OCI-LY3 (cell line): Measurements from ENCODE around the gene OR3A3.
"Not testable (repeated sequence)": the region's sequence is repeated elsewhere in the genome, so short reads cannot be mapped to it uniquely, and the experiment has no call there.

Experiments
- H2AFZ ChIP-seq: fragments of 200-600, 300-600 bp; shearing (Covaris generic); 2 replicates; pipeline ENCODE4 v1.6.0; 2014; ENCODE audit warnings: antibody characterized with exemption, low read depth, low read length
- H3K27ac ChIP-seq: fragments of 200-600, 300-600 bp; sonication (generic); 2 replicates; pipeline ENCODE4 v1.5.1; 2014; ENCODE audit warnings: mild to moderate bottlenecking, low read length, moderate library complexity, mixed read lengths
- H3K27me3 ChIP-seq: fragments of 200-600, 300-600 bp; sonication (generic); 2 replicates; pipeline ENCODE4 v1.6.1; 2014; ENCODE audit warnings: low read depth, low read length, mixed read lengths
- H3K36me3 ChIP-seq: fragments of 200-600, 300-600 bp; sonication (generic); replicated peaks from 2 replicates; pipeline ENCODE3; 2014; ENCODE audit warnings: low read depth, low read length, mixed read lengths
- H3K4me1 ChIP-seq: fragments of 300-600, 200-600 bp; sonication (generic); 2 replicates; pipeline ENCODE4 v1.6.1; 2014; ENCODE audit warnings: low read length, mixed read lengths
- H3K4me2 ChIP-seq: fragments of 200-600, 300-600 bp; sonication (generic); 2 replicates; pipeline ENCODE4 v1.6.1; 2014; ENCODE audit warnings: low read length, mixed read lengths
- H3K4me3 ChIP-seq: fragments of 300-600, 200-600 bp; sonication (generic); 2 replicates; pipeline ENCODE4 v1.5.1; 2014; ENCODE audit warnings: antibody characterized with exemption, mild to moderate bottlenecking, low read length, moderate library complexity
- H3K79me2 ChIP-seq: fragments of 300-600, 200-600 bp; shearing (Covaris generic); 2 replicates; pipeline ENCODE4 v1.6.1; 2014; ENCODE audit warnings: mild to moderate bottlenecking, low read length, mixed read lengths
- H3K9ac ChIP-seq: fragments of 300-600, 200-600 bp; shearing (Covaris generic); 2 replicates; pipeline ENCODE4 v1.6.0; 2014; ENCODE audit warnings: mild to moderate bottlenecking, low read length, moderate library complexity
- H3K9me3 ChIP-seq: fragments of 200-600, 300-600 bp; shearing (Covaris generic); 2 replicates; pipeline ENCODE4 v1.6.1; 2014; ENCODE audit warnings: low read length, mixed read lengths; ENCODE audit not compliant: insufficient read depth
- H4K20me1 ChIP-seq: fragments of 200-600, 300-600 bp; sonication (generic); 2 replicates; pipeline ENCODE4 v1.6.1; 2016; ENCODE audit warnings: low read length, mixed read lengths; ENCODE audit not compliant: insufficient read depth
- EZH2phosphoT487 ChIP-seq: fragments of 200-600 bp; shearing (Covaris generic); IDR thresholded peaks from 2 replicates; pipeline ENCODE4 v1.6.1; 2018; ENCODE audit warnings: antibody characterized with exemption, mixed run types, low read depth
- TF ChIP-seq, protein P1 (sequence below): fragments of 200-600, 300-600 bp; sonication (generic); IDR thresholded peaks from 2 replicates; pipeline ENCODE4 v1.5.1; 2014; ENCODE audit warnings: antibody characterized with exemption, low read length, low read depth

Gene OR3A3

DNA sequence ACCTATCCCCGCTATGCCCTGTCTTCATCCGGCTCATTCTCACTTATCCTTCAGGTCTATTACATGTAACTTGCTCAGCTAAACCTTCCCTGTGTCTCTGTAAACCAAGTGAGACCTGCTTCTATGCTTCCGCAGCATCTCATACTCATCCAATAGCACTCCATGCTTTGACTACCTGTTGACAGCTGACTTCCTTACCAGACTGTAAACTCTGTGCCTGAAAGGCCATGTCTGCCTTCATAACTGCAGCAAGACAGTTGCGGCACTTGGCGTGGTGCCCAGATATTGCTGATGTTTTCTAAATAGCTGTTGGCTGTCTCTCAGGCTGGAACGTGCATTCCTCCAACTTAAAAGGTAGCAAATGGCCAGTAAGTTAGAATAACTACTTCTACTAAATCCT lies 11.1 kb upstream of the OR3A3 start:
- Histone ChIP-seq H3K9me3 (no peaks in the 10 kb centered on the region), H3K36me3 (no peaks in the 10 kb centered on the region), H3K4me2 (no peak overlapping the region), H3K27me3 (no peaks in the 10 kb centered on the region), H3K79me2 (no peaks in the 10 kb centered on the region), H4K20me1 (no peaks in the 10 kb centered on the region), H3K4me3 (no peak overlapping the region), H3K9ac (no peak overlapping the region), H3K27ac (no peak overlapping the region), H2AFZ (no peak overlapping the region), H3K4me1 (no peaks in the 10 kb centered on the region)
- TF ChIP-seq, protein P1, sequence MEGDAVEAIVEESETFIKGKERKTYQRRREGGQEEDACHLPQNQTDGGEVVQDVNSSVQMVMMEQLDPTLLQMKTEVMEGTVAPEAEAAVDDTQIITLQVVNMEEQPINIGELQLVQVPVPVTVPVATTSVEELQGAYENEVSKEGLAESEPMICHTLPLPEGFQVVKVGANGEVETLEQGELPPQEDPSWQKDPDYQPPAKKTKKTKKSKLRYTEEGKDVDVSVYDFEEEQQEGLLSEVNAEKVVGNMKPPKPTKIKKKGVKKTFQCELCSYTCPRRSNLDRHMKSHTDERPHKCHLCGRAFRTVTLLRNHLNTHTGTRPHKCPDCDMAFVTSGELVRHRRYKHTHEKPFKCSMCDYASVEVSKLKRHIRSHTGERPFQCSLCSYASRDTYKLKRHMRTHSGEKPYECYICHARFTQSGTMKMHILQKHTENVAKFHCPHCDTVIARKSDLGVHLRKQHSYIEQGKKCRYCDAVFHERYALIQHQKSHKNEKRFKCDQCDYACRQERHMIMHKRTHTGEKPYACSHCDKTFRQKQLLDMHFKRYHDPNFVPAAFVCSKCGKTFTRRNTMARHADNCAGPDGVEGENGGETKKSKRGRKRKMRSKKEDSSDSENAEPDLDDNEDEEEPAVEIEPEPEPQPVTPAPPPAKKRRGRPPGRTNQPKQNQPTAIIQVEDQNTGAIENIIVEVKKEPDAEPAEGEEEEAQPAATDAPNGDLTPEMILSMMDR = no peak
- no peak for TF ChIP-seq EZH2phosphoT487

DNA sequence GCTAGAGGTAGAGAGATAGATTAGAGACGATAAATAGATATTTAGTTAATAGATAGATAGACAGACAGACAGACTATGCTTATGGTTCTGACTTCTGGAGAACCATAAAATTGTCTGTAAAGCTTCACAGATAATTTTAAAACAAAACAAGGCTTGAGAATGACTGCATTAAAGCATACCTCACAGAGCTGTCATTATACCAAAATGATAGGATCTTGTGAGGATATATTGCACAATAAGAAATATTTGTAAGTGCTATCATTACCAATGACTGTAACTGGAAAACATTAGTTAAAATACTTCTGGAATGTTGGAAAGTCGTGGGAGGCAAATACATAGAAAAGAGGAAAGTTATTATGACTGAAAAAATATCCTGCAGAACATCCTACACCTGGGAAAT lies 9.4 kb upstream of the OR3A3 start:
- H4K20me1 ChIP-seq = no peaks in the 10 kb centered on the region
- no peaks in the 10 kb centered on the region for H3K4me1 ChIP-seq
- no peak overlapping the region for H3K4me3 ChIP-seq
- H2AFZ ChIP-seq = no peak overlapping the region
- no peak overlapping the region for H3K9ac ChIP-seq
- H3K27ac ChIP-seq = no peak overlapping the region
- no peaks in the 10 kb centered on the region for H3K79me2 ChIP-seq
- H3K27me3 ChIP-seq = no peaks in the 10 kb centered on the region
- no peaks in the 10 kb centered on the region for H3K36me3 ChIP-seq
- H3K4me2 ChIP-seq = no peak overlapping the region
- TF ChIP-seq EZH2phosphoT487 = no peak
- TF ChIP-seq, protein P1 = no peak
- H3K9me3 ChIP-seq = no peaks in the 10 kb centered on the region

- H3K27ac ChIP-seq, H3K36me3 ChIP-seq, H3K9me3 ChIP-seq, H3K27me3 ChIP-seq, H2AFZ ChIP-seq, H3K4me1 ChIP-seq, H3K9ac ChIP-seq, H3K79me2 ChIP-seq, H3K4me2 ChIP-seq, H3K4me3 ChIP-seq, H4K20me1 ChIP-seq: not testable (repeated sequence)
Observed at GRCh38 chr17:3403856-3404255, 7.3 kb upstream of the OR3A3 start.

GRCh38 chr17:3412216-3412615 lies 1.0 kb downstream of the OR3A3 start:
- not testable (repeated sequence) for H3K4me3 ChIP-seq, H3K9ac ChIP-seq, H3K9me3 ChIP-seq, H2AFZ ChIP-seq, H4K20me1 ChIP-seq, H3K36me3 ChIP-seq, H3K79me2 ChIP-seq, H3K27ac ChIP-seq, H3K27me3 ChIP-seq, H3K4me1 ChIP-seq, H3K4me2 ChIP-seq

GRCh38 chr17:3415610-3416009 lies 4.4 kb downstream of the OR3A3 start:
- no peaks in the 10 kb centered on the region for H3K27me3 ChIP-seq
- H2AFZ ChIP-seq = no peak overlapping the region
- no peak for TF ChIP-seq EZH2phosphoT487
- TF ChIP-seq, protein P1 = no peak
- H3K9me3 ChIP-seq = no peaks in the 10 kb centered on the region
- no peaks in the 10 kb centered on the region for H3K79me2 ChIP-seq
- H4K20me1 ChIP-seq = no peaks in the 10 kb centered on the region
- H3K9ac ChIP-seq = no peak overlapping the region
- H3K4me1 ChIP-seq = no peaks in the 10 kb centered on the region
- no peak overlapping the region for H3K4me3 ChIP-seq
- H3K36me3 ChIP-seq = no peaks in the 10 kb centered on the region
- H3K27ac ChIP-seq = no peak overlapping the region
- no peak overlapping the region for H3K4me2 ChIP-seq
